HG02870 (cell line): Measurements from ENCODE around the gene BHLHE23.
"Not testable (repeated sequence)": the region's sequence is repeated elsewhere in the genome, so short reads cannot be mapped to it uniquely, and the experiment has no call there.

Experiments
- ATAC-seq: cut with Tn5 transposase; IDR thresholded peaks from one replicate; pipeline ENCODE4 v1.9.1; 2021; ENCODE audit warnings: mild to moderate bottlenecking, moderate library complexity; ENCODE audit not compliant: unreplicated experiment

The BHLHE23 gene

GRCh38 chr20:62962891-62963613, 43.7 kb downstream of the BHLHE23 start:
- ATAC-seq = no peak

- ATAC-seq = no peak
Measured at GRCh38 chr20:62962221-62962879, 44.4 kb downstream of the BHLHE23 start.

- no peak for ATAC-seq
Measured at GRCh38 chr20:62961799-62962198, 45.0 kb downstream of the BHLHE23 start.

GRCh38 chr20:62961310-62961783, 45.4 kb downstream of the BHLHE23 start:
- no peak for ATAC-seq

- ATAC-seq = not testable (repeated sequence)
Measured at GRCh38 chr20:62960446-62961309, 46.1 kb downstream of the BHLHE23 start.

- ATAC-seq = no peak
Measured at GRCh38 chr20:62959998-62960436, 46.7 kb downstream of the BHLHE23 start.

GRCh38 chr20:62959101-62959971, 47.4 kb downstream of the BHLHE23 start:
- no peak for ATAC-seq

GRCh38 chr20:62958388-62959100, 48.2 kb downstream of the BHLHE23 start:
- ATAC-seq = no peak

- no peak for ATAC-seq
Measured at GRCh38 chr20:62957136-62958117, 49.3 kb downstream of the BHLHE23 start.

GRCh38 chr20:62956387-62957135, 50.2 kb downstream of the BHLHE23 start:
- no peak for ATAC-seq
